CD4-positive, CD25-positive, alpha-beta regulatory T cell (primary cell): Measurements from ENCODE around the gene LIPC. TPM values are rescaled to one million over a fixed set of nuclear protein-coding genes. Genes with fewer than 3 reads are reported as not detected.

Experiments
- ATAC-seq, 2 donors: fragments of 150-1000 bp; cut with Tn5 transposase; one replicate each; pipeline ENCODE4 v1.10.0; 2021; ENCODE audit warnings: low read depth in 2 of 2, moderate number of reproducible peaks in 2 of 2, moderate library complexity in 1 of 2
- DNase-seq, 3 donors: peaks; one replicate each; pipeline versions ENCODE4 v3.0.0 to v3.0.0-alpha.2; 2012 to 2022; ENCODE audit warnings: mixed read lengths in 1 of 3
- H3K27ac ChIP-seq: one replicate; pipeline ENCODE4 v1.7.0; 2013; ENCODE audit warnings: mild to moderate bottlenecking, low read length; ENCODE audit not compliant: insufficient read depth, poor library complexity, severe bottlenecking
- H3K27me3 ChIP-seq: one replicate; pipeline ENCODE4 v1.7.0; 2013; ENCODE audit warnings: low read length; ENCODE audit not compliant: control insufficient read depth, insufficient read depth
- H3K36me3 ChIP-seq: one replicate; pipeline ENCODE4 v1.7.0; 2013; ENCODE audit warnings: mild to moderate bottlenecking, low read length, moderate library complexity; ENCODE audit not compliant: control insufficient read depth, insufficient read depth
- H3K4me1 ChIP-seq: 2 replicates; pipeline ENCODE4 v1.7.0; 2013; ENCODE audit warnings: mild to moderate bottlenecking, low read length; ENCODE audit not compliant: insufficient read depth, control insufficient read depth, poor library complexity, severe bottlenecking
- H3K4me3 ChIP-seq: one replicate; pipeline ENCODE4 v1.7.0; 2013; ENCODE audit warnings: low read depth, mild to moderate bottlenecking, low read length, moderate library complexity
- H3K9me3 ChIP-seq, 2 experiments: 1 replicate in 1 of 2; 2 replicates in 1 of 2; pipeline ENCODE4 v1.7.0; 2013; ENCODE audit warnings: low read length in 2 of 2, mild to moderate bottlenecking in 1 of 2, moderate library complexity in 1 of 2; ENCODE audit not compliant: control insufficient read depth in 2 of 2
- H3K27ac Mint-ChIP-seq, 3 donors: one replicate each; pipeline ENCODE4 v1.8.0; 2020 to 2022; ENCODE audit warnings: mild to moderate bottlenecking in 3 of 3, mixed read lengths in 3 of 3, moderate library complexity in 2 of 3
- H3K27me3 Mint-ChIP-seq: one replicate; pipeline ENCODE4 v1.8.0; 2022; ENCODE audit warnings: mild to moderate bottlenecking, mixed read lengths
- H3K36me3 Mint-ChIP-seq: one replicate; pipeline ENCODE4 v1.8.0; 2020; ENCODE audit warnings: mixed read lengths
- H3K4me1 Mint-ChIP-seq, 4 donors: one replicate each; pipeline ENCODE4 v1.8.0; 2020 to 2022; ENCODE audit warnings: mixed read lengths in 4 of 4, mild to moderate bottlenecking in 1 of 4
- H3K4me3 Mint-ChIP-seq, 4 donors: one replicate each; pipeline ENCODE4 v1.8.0; 2020 to 2022; ENCODE audit warnings: mild to moderate bottlenecking in 4 of 4, mixed read lengths in 4 of 4, moderate library complexity in 3 of 4
- H3K9me3 Mint-ChIP-seq, 7 donors: one replicate each; pipeline ENCODE4 v1.8.0; 2020 to 2022; ENCODE audit warnings: mixed read lengths in 7 of 7, mild to moderate bottlenecking in 3 of 7, moderate library complexity in 2 of 7
- polyA plus RNA-seq, 4 donors: library from polyadenylated mRNA; unstranded; fragments of 300-500 nt; fragmentation: Illumina TruSeq; gene quantifications; one replicate each; pipeline ENCODE4 v1.2.3, GENCODE V29; 2021
- total RNA-seq: library from RNA; stranded (reverse); gene quantifications from one replicate; pipeline ENCODE4 v1.2.3, GENCODE V29; 2022

Gene LIPC
- total and polyA plus RNA-seq, 5 donors from 2014 or later, result 0.54 to 1.7 (median 1.6) TPM

- Mint-ChIP-seq H3K27ac (peak overlapping the region in 2 of 3 donors; percentile 13 to 17), H3K36me3 (no peaks in the 10 kb centered on the region), H3K9me3 (no peaks in the 10 kb centered on the region), H3K27me3 (peaks cover 8% of the 10 kb centered on the region), H3K4me3 (no peak overlapping the region), H3K4me1 (peaks cover 0 to 15% (median 7%) of the 10 kb centered on the region in 4 donors)
- Histone ChIP-seq H3K4me3 (no peak overlapping the region), H3K4me1 (no peaks in the 10 kb centered on the region), H3K36me3 (no peaks in the 10 kb centered on the region), H3K9me3 (no peaks in the 10 kb centered on the region), H3K27ac (no peak overlapping the region), H3K27me3 (no peaks in the 10 kb centered on the region)
- ATAC-seq (no peak), DNase-seq (no peak)
Measured at GRCh38 chr15:58442122-58442521, 10.3 kb downstream of the LIPC start.

GRCh38 chr15:58443308-58443707 lies 11.5 kb downstream of the LIPC start:
- Mint-ChIP-seq H3K36me3 (no peaks in the 10 kb centered on the region), H3K9me3 (no peaks in the 10 kb centered on the region), H3K4me3 (peak overlapping the region in 1 of 4 donors; percentile 31), H3K27ac (peak overlapping the region in 2 of 3 donors; percentile 68 to 80), H3K4me1 (peaks cover 0 to 15% (median 7%) of the 10 kb centered on the region in 4 donors), H3K27me3 (peaks cover 8% of the 10 kb centered on the region)
- DNase-seq (no peak), ATAC-seq (no peak)
- no peaks in the 10 kb centered on the region for H3K4me1 ChIP-seq
- H3K4me3 ChIP-seq, result no peak overlapping the region
- no peaks in the 10 kb centered on the region for H3K27me3 ChIP-seq
- no peaks in the 10 kb centered on the region for H3K36me3 ChIP-seq
- H3K9me3 ChIP-seq, result no peaks in the 10 kb centered on the region
- no peak overlapping the region for H3K27ac ChIP-seq

DNA sequence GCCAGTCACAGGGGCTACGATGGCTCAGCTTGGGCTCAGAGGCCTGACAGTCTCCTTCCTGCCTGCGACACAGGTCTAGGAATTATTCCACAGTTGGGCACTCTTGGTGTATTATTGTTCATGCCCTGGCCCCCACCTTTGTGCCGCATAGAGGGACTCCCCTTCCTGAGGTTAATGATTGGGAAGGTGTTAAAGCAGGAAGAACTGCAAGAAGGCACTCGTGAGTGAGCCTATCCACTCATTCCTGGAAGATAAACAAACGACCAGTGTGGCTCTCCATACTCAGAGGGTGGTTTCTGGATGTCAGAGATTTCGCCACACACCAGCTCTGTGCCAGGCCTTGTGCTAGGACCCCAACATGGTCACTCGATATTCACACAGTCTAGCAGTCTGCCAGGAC lies 12.3 kb downstream of the LIPC start:
- H3K27me3 Mint-ChIP-seq, result peaks cover 4% of the 10 kb centered on the region
- H3K4me3 Mint-ChIP-seq, result no peak overlapping the region
- no peaks in the 10 kb centered on the region for H3K36me3 Mint-ChIP-seq
- no peak overlapping the region for H3K27ac ChIP-seq
- DNase-seq (no peak), ATAC-seq (no peak)
- H3K4me3 ChIP-seq, result no peak overlapping the region
- H3K4me1 ChIP-seq, result no peaks in the 10 kb centered on the region
- no peaks in the 10 kb centered on the region for H3K9me3 Mint-ChIP-seq
- H3K27me3 ChIP-seq, result no peaks in the 10 kb centered on the region
- no peaks in the 10 kb centered on the region for H3K36me3 ChIP-seq
- peak overlapping the region in 2 of 3 donors; percentile 68 to 80 for H3K27ac Mint-ChIP-seq
- H3K4me1 Mint-ChIP-seq, result peaks cover 0 to 11% (median 5%) of the 10 kb centered on the region in 4 donors
- H3K9me3 ChIP-seq, result no peaks in the 10 kb centered on the region

GRCh38 chr15:58444658-58445332 lies 13.0 kb downstream of the LIPC start:
- Histone ChIP-seq H3K27ac (no peak overlapping the region), H3K4me3 (no peak overlapping the region), H3K4me1 (no peaks in the 10 kb centered on the region), H3K9me3 (no peaks in the 10 kb centered on the region), H3K27me3 (no peaks in the 10 kb centered on the region), H3K36me3 (no peaks in the 10 kb centered on the region)
- H3K36me3 Mint-ChIP-seq, result no peaks in the 10 kb centered on the region
- ATAC-seq (peak in 1 of 2 donors; percentile 20), DNase-seq (peak in 1 of 3 donors; percentile 42)
- H3K27me3 Mint-ChIP-seq, result peaks cover 4% of the 10 kb centered on the region
- no peaks in the 10 kb centered on the region for H3K9me3 Mint-ChIP-seq
- peaks cover 0 to 7% (median 4%) of the 10 kb centered on the region in 4 donors for H3K4me1 Mint-ChIP-seq
- H3K4me3 Mint-ChIP-seq, result no peak overlapping the region
- peak overlapping the region in 2 of 3 donors; percentile 16 to 17 for H3K27ac Mint-ChIP-seq

DNA sequence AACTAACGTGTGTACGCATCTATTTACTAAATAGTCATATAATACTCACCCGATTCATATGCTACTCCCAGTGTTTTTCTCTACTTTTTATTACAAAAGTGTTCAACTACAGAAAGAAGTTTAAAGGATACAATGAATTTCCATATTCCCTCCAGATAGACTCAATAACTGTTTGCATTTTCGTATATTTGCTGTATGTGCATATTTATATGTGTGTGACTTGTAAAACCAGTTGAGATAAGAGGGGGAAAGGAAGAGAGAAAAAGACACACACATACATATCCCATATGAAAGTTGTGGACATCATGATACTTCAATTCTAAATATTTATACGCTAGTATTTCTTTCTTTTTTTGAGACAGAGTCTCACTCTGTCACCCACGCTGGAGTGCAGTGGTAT lies 14.1 kb downstream of the LIPC start:
- DNase-seq (no peak), ATAC-seq (no peak)
- H3K27ac ChIP-seq, result no peak overlapping the region
- Mint-ChIP-seq H3K9me3 (no peaks in the 10 kb centered on the region), H3K4me1 (peaks cover 0 to 6% (median 0%) of the 10 kb centered on the region in 4 donors), H3K27me3 (no peaks in the 10 kb centered on the region), H3K4me3 (no peak overlapping the region), H3K27ac (no peak overlapping the region), H3K36me3 (no peaks in the 10 kb centered on the region)
- H3K4me3 ChIP-seq, result no peak overlapping the region
- H3K27me3 ChIP-seq, result no peaks in the 10 kb centered on the region
- no peaks in the 10 kb centered on the region for H3K9me3 ChIP-seq
- no peaks in the 10 kb centered on the region for H3K36me3 ChIP-seq
- no peaks in the 10 kb centered on the region for H3K4me1 ChIP-seq

- H3K27ac Mint-ChIP-seq, result no peak overlapping the region
- no peaks in the 10 kb centered on the region for H3K9me3 ChIP-seq
- H3K36me3 Mint-ChIP-seq, result no peaks in the 10 kb centered on the region
- no peaks in the 10 kb centered on the region for H3K4me1 ChIP-seq
- H3K27me3 Mint-ChIP-seq, result no peaks in the 10 kb centered on the region
- no peak overlapping the region for H3K4me3 ChIP-seq
- DNase-seq, result no peak
- peaks cover 0 to 6% (median 0%) of the 10 kb centered on the region in 4 donors for H3K4me1 Mint-ChIP-seq
- ATAC-seq, result no peak
- H3K4me3 Mint-ChIP-seq, result no peak overlapping the region
- no peak overlapping the region for H3K27ac ChIP-seq
- H3K36me3 ChIP-seq, result no peaks in the 10 kb centered on the region
- H3K27me3 ChIP-seq, result no peaks in the 10 kb centered on the region
- no peaks in the 10 kb centered on the region for H3K9me3 Mint-ChIP-seq
Measured at GRCh38 chr15:58446521-58446920, 14.7 kb downstream of the LIPC start.

GRCh38 chr15:58447271-58448010 lies 15.7 kb downstream of the LIPC start:
- H3K9me3 Mint-ChIP-seq, result no peaks in the 10 kb centered on the region
- no peak overlapping the region for H3K4me3 ChIP-seq
- no peaks in the 10 kb centered on the region for H3K27me3 Mint-ChIP-seq
- H3K36me3 ChIP-seq, result no peaks in the 10 kb centered on the region
- DNase-seq, result no peak
- H3K27ac ChIP-seq, result no peak overlapping the region
- no peak for ATAC-seq
- H3K27me3 ChIP-seq, result no peaks in the 10 kb centered on the region
- peak overlapping the region in 2 of 3 donors; percentile 32 to 62 for H3K27ac Mint-ChIP-seq
- H3K4me3 Mint-ChIP-seq, result no peak overlapping the region
- H3K9me3 ChIP-seq, result no peaks in the 10 kb centered on the region
- no peaks in the 10 kb centered on the region for H3K36me3 Mint-ChIP-seq
- H3K4me1 Mint-ChIP-seq, result peaks cover 0 to 6% (median 0%) of the 10 kb centered on the region in 4 donors
- H3K4me1 ChIP-seq, result no peaks in the 10 kb centered on the region
